Fibroblast of gingiva (primary cell): ENCODE results near the gene MTRF1.
"Not testable (repeated sequence)": the region's sequence is repeated elsewhere in the genome, so short reads cannot be mapped to it uniquely, and the experiment has no call there.

Experiments used
- DNase-seq: peaks from one replicate; pipeline ENCODE4 v3.0.0-alpha.2; 2011; ENCODE audit warnings: low read depth

Gene MTRF1

GRCh38 chr13:41279156-41279555 is 15.8 kb upstream of the MTRF1 start:
- not testable (repeated sequence) for DNase-seq

- DNase-seq, result no peak
These were observed 13.4 kb upstream of the MTRF1 start for GRCh38 chr13:41276824-41277223.

- peak; percentile 6 for DNase-seq
These were observed 11.5 kb upstream of the MTRF1 start for GRCh38 chr13:41274881-41275280.

GRCh38 chr13:41273831-41274441 is 10.6 kb upstream of the MTRF1 start:
- no peak for DNase-seq

GRCh38 chr13:41271456-41272285 is 8.3 kb upstream of the MTRF1 start:
- no peak for DNase-seq

DNA sequence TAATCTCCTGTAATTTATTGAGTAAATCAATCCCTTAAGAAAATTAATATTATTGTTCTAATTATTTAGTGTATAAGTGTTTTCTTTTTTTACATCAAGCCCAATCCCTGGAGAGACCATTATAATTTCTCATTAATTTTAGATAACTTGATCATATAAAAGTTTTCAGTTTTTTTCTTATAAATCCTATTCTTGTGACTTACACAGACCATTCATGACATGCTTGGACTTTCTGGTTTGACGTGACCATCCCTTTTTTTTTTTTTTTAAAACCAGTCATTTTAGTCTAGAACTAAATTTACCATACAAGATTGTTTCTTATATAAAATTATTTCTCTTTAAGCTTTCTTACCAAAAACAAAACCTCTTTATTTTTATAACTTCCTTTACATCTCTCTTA is 5.4 kb upstream of the MTRF1 start:
- no peak for DNase-seq

- DNase-seq, result peak; percentile 41
These were observed 3.7 kb upstream of the MTRF1 start for GRCh38 chr13:41267106-41267505.

DNA sequence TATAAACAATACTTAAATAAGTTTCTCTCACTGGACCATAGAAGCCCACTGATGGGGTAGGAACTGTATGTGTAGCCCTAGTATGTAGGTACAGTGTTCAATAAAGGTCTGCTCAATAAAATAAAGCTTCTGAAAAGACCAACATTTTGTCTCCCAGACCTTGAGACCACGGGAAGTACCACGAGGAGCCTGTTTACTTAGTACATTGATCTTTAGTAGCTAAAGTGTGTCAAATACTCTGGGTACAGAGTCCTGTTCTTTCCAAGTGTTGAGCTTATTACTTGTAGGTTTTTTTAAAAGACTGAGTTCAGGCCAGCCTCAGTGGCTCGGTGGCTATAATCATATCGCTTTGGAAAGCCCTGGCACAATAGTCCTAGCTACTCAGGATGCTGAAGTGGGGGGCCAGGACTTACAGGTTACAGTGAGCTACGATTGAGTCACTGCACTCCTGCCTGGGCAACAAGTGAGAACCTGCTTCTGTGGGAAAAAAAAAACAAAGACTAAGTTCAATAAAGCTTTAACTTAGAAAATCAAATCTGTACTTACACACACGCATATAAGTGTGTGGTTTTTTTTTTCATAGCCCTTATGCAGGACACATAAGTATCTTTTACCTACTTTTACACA is 3.4 kb downstream of the MTRF1 start:
- DNase-seq, result no peak

GRCh38 chr13:41257535-41257934 is 5.8 kb downstream of the MTRF1 start:
- DNase-seq, result no peak

DNA sequence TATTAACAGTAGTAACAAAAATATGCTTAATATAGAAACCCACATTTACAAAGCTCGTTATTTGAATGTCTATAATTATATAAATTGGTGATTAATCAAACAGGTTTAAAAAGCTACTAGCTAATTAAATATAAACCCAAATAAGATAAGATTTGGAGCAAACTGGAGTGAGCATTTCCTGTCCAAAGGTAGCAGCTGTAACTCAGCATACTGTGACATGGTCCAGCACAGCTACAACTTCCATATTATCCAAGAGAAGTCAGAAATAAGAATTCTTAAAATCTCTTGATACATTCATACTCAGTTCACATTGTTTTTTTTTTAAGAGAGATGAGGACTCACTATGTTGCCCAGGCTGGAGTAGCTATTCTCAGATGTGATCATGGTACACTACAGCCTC is 8.5 kb downstream of the MTRF1 start:
- no peak for DNase-seq

GRCh38 chr13:41250993-41251392 is 12.4 kb downstream of the MTRF1 start:
- no peak for DNase-seq

DNA sequence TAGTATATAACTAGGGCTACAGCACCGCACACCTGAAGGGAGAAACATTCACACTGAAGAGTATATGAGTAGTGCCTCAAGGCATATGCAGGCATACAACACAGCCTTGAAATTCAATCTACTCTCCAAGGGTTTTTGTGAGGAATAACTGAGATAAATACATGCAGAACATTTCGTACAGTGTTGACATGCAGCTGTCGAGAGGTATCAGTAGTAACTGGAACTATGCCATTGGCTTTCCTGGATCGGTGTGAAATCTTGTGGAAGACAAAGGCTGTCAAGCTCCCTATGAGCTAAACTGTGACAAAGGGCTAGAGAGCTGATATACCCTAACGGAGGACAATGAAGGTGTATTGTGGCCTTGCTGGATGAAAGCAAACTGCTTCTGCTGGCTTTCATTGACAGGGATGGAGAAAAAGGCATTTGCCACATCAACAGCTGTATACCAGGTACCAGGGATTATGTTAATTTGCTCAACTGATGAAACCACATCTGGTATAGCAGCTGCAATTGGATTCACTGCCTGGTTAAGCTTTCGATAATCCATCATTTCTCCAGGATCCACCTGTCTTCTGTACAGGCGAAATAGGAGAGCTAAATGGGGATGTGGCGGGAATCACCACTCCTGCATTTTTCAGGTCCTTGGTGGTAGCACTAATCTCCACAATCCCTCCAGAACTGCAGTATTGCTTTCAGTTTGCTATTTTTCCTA is 16.3 kb downstream of the MTRF1 start:
- no peak for DNase-seq

DNA sequence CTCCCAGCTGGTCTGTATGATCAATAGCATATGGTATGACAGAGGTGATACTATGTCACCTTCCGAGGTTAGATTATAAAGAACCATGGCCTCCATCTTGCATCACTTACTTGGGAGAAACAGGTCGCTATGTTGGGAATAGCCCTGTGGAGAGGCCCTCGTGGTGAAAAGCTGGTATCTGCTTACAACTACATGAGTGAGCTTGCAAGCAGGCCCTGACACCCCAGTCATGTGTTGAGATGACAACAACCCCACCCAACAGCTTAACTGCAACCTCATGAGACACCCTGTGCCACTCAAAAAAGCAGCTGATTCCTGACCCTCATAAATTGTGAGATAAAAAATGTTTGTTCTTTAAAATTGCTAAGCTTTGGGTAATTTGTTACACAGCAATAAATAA is 18.8 kb downstream of the MTRF1 start:
- DNase-seq, result peak; percentile 2

DNA sequence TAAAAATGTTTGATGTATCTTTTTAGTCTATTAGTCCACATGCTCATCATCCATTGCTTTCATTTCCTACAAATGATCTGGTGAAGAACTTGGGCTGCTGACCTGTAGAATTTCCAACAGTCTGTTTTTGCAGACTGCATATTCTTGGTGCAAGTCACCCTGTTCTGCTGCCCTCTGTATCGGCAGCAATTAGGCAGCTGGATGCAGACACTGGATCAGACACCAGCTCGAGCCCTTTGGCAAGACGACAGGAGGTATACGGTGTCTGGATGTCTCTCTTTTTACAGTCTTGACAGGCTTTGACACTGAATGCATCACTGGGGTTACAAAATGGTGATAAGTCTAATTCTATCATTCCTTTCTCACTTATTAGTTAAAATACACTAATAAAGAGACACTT is 21.8 kb downstream of the MTRF1 start:
- no peak for DNase-seq

DNA sequence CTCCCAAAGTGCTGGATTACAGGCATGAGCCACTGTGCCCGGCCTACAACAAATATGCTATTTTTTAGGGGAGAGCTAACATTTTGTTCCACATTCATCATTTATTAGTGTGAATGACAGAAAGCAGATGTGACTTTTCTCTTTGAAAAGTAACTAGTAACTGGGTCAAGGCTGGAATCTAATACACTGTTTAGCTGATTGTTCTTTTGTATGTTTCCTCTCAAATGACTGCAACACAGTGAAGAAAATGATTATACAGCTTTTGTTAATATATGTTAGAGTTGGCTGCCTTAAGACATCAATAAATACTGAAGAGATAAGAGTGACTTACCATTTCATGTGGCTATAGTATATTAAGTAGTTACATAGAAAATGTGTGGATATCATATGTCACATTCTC is 27.0 kb downstream of the MTRF1 start:
- no peak for DNase-seq

DNA sequence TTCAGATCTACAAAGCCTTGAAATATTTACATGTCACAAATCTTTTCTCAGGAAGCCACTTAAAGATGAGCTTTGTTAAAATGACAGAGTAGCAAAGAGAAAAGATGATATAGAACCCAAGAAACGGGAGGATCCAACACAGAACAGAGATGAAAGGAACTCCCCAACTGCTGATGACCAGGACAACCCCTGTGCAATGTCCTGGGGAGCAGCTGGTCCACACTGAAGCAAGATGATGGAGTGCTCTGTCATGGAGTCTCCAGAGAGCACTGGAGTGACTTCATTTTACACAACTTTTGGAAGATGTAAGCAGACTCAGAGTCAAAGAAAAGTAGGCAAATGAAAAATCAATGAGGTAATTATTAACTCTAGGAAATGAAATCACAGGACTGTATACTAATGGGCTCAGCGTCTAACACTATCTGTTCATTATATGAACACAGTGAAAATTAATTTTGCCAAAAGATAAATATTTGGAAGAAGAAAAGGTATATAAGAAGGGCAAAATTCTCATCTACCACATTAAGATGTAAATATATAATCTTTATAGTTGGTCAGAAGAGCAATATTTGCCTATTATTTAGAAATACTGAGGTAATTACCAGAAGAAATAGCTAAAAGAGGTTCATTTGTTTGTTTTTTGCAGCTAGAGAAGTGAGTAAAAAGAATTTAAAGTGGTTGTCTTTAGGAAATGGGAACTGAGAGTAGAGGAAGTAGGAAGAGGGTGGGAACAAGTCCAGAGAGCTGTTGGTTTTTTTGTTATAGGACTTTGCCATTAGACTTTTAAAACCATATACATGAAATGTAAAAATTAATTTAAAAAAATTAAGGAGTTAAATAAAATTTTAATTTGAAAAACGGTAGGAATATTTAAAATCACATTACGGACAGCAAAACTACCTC is 30.5 kb downstream of the MTRF1 start:
- no peak for DNase-seq

- DNase-seq, result no peak
These were observed 31.6 kb downstream of the MTRF1 start for GRCh38 chr13:41231786-41232185.

DNA sequence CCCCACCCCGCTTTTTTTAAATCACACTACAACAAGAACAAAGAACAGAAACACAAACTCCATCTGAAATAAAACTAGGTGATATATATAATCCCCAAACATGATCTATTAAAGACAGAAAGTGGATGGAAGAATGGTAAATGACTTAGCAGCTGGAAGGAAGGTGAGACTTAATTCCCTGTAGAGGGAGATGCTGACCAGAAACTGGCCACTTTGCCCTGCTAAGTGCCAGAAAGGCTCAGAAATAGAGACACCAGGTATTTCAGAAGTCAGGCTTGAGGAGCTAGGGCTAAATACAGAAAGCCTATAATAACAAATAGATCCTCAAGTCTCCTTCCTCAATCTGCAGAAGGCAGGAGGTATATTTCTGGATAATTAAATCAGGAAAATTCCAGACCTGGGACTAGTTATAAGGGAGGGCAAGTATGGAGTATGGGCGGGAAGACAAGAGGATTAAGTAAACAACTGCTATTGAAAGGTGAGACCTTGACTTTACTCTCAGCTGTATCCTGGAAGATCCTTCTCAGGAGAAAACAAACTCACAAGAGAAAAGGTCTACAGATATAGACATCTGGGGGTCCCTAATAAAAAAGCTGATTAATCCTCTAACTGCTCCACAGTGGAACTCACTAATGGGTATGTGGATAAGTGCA is 32.2 kb downstream of the MTRF1 start:
- no peak for DNase-seq

GRCh38 chr13:41229356-41229755 is 34.0 kb downstream of the MTRF1 start:
- DNase-seq, result no peak

DNA sequence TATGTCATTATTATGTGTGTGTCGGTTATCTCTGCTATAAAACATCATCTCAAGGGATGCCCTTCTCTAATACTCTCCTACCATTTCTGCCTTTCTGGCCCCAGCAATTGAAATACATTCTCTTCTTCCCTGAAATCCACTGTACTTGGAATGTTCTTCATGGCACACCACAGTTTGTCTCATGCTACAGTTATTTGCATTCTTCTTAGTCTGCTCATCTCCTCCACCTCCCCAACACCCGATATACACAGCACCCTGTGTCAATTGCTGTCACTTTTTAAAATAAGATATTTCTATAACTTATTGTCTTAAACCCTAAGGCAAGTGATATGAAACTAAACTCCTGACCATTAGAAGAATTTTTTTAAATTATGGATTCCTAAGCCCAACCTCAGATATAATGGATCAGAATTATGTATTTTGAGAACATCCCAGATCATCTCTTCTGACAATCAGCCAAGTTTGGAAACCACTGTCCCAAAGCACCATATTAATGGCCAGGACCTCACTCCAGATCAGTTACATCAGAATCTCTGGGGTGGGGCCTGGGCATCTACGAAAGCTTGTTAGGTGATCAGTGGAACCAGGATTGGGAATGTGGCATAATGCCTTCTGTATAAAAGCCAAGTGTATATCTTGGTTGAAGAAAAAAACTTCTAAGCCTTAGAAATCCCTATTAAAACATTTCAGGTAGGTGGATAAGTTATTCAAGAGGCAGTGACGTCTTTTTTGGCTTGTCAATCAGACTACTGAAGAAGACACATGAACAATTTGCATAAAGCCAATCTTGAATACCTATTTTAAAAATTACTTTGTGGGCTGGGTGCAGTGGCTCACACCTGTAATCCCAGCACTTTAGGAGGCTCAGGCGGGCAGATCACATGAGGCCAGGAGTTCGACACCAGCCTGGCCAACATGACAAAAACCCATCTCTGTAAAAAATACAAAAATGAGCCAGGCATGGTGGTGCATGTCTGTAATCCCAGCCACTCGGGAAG is 39.0 kb downstream of the MTRF1 start:
- DNase-seq, result peak; percentile 65
